WTC11 (cell line): ENCODE measurements around the gene SLIT3. TPM values are rescaled to one million over a fixed set of nuclear protein-coding genes. Genes with fewer than 3 reads are reported as not detected.

Experiments
- ATAC-seq: fragments of 200-7000 bp; cut with Tn5 transposase; 2 replicates; pipeline ENCODE4 v1.10.0; 2021; ENCODE audit warnings: mild to moderate bottlenecking, moderate library complexity
- CTCF ChIA-PET: fragments of 300-600 bp; sonication (Branson Sonifier 250); formaldehyde crosslinking; loops from one replicate; lab custom pipeline; 2021; ENCODE audit warnings: antibody characterized with exemption; lab: Charles Lee
- POLR2A ChIA-PET: fragments of 350-600 bp; sonication (Branson Sonifier 250); formaldehyde crosslinking; loops from one replicate; lab custom pipeline; 2021; ENCODE audit warnings: antibody characterized with exemption; lab: Charles Lee
- DNase-seq: peaks from one replicate; pipeline ENCODE4 v3.0.0; 2021; ENCODE audit warnings: low spot score
- H3K27ac Mint-ChIP-seq: 2 replicates; pipeline ENCODE4 v1.8.0; 2021; ENCODE audit warnings: mixed read lengths
- H3K27me3 Mint-ChIP-seq: 2 replicates; pipeline ENCODE4 v1.8.0; 2021; ENCODE audit warnings: low read depth, mild to moderate bottlenecking, moderate library complexity, mixed read lengths
- H3K36me3 Mint-ChIP-seq: 2 replicates; pipeline ENCODE4 v1.8.0; 2021; ENCODE audit warnings: mixed read lengths
- H3K4me1 Mint-ChIP-seq: 2 replicates; pipeline ENCODE4 v1.8.0; 2022; ENCODE audit warnings: mixed read lengths
- H3K4me3 Mint-ChIP-seq: 2 replicates; pipeline ENCODE4 v1.8.0; 2021; ENCODE audit warnings: mild to moderate bottlenecking, moderate library complexity, mixed read lengths
- H3K9me3 Mint-ChIP-seq: 2 replicates; pipeline ENCODE4 v1.8.0; 2021; ENCODE audit warnings: mixed read lengths
- ESRRA ChIP-seq: sonication (generic); formaldehyde crosslinking; IDR thresholded peaks from 2 replicates; pipeline ENCODE4 v1.8.1; 2022; ENCODE audit warnings: mild to moderate bottlenecking, missing genetic modification reagents, borderline replicate concordance
- FOXJ3 ChIP-seq: sonication (generic); formaldehyde crosslinking; IDR thresholded peaks from 2 replicates; pipeline ENCODE4 v1.9.0; 2021; ENCODE audit warnings: missing genetic modification reagents, mild to moderate bottlenecking, borderline replicate concordance
- FOXK1 ChIP-seq: sonication (generic); formaldehyde crosslinking; IDR thresholded peaks from 2 replicates; pipeline ENCODE4 v1.8.0; 2022; ENCODE audit warnings: mild to moderate bottlenecking, moderate library complexity, missing genetic modification reagents
- FOXP1 ChIP-seq: sonication (generic); formaldehyde crosslinking; IDR thresholded peaks from 2 replicates; pipeline ENCODE4 v1.8.0; 2022; ENCODE audit warnings: missing genetic modification reagents, mild to moderate bottlenecking, moderate library complexity, borderline replicate concordance
- HMGA2 ChIP-seq: fragments of 250-450 bp; sonication (Bioruptor Pico); IDR thresholded peaks from 2 replicates; pipeline ENCODE4 v1.4.0; 2021; ENCODE audit warnings: mild to moderate bottlenecking, moderate library complexity
- IRF2 ChIP-seq: sonication (generic); formaldehyde crosslinking; IDR thresholded peaks from 2 replicates; pipeline ENCODE4 v1.8.0; 2022; ENCODE audit warnings: low read depth, missing genetic modification reagents, borderline replicate concordance
- MXD4 ChIP-seq: fragments of 250-450 bp; sonication (Bioruptor Pico); IDR thresholded peaks from 2 replicates; pipeline ENCODE4 v1.8.0; 2021; ENCODE audit warnings: mild to moderate bottlenecking, moderate library complexity, borderline replicate concordance
- NFE2L1 ChIP-seq: sonication (generic); formaldehyde crosslinking; IDR thresholded peaks from 2 replicates; pipeline ENCODE4 v1.8.1; 2023; ENCODE audit warnings: missing genetic modification reagents
- NR3C1 ChIP-seq: sonication (generic); formaldehyde crosslinking; conservative IDR thresholded peaks from 2 replicates; pipeline ENCODE4 v1.8.1; 2023; ENCODE audit warnings: low read depth, mild to moderate bottlenecking, missing genetic modification reagents
- SMAD4 ChIP-seq: sonication (generic); formaldehyde crosslinking; IDR thresholded peaks from 2 replicates; pipeline ENCODE4 v1.8.0; 2022; ENCODE audit warnings: mild to moderate bottlenecking, missing genetic modification reagents
- TEAD1 ChIP-seq: sonication (generic); formaldehyde crosslinking; IDR thresholded peaks from 2 replicates; pipeline ENCODE4 v1.8.0; 2022; ENCODE audit warnings: mild to moderate bottlenecking, missing genetic modification reagents
- ZNF138 ChIP-seq: sonication (generic); formaldehyde crosslinking; conservative IDR thresholded peaks from 2 replicates; pipeline ENCODE4 v1.8.1; 2022; ENCODE audit warnings: mild to moderate bottlenecking, moderate library complexity, missing genetic modification reagents
- ZNF232 ChIP-seq: sonication (generic); formaldehyde crosslinking; IDR thresholded peaks from 2 replicates; pipeline ENCODE4 v1.8.0; 2022; ENCODE audit warnings: mild to moderate bottlenecking, missing genetic modification reagents
- ZNF416 ChIP-seq: fragments of 250-450 bp; sonication (Bioruptor Pico); IDR thresholded peaks from 2 replicates; pipeline ENCODE4 v1.9.0; 2021; ENCODE audit warnings: mild to moderate bottlenecking, inconsistent platforms
- ZNF423 ChIP-seq: fragments of 250-450 bp; sonication (Bioruptor Pico); IDR thresholded peaks from 2 replicates; pipeline ENCODE4 v2.1.2; 2022; ENCODE audit warnings: mild to moderate bottlenecking, moderate library complexity
- total RNA-seq: library from RNA; stranded (reverse); gene quantifications from 3 replicates; pipeline ENCODE4 v1.2.3, GENCODE V29; 2021
- TF ChIP-seq, protein P1 (sequence below): sonication (generic); formaldehyde crosslinking; conservative IDR thresholded peaks from 2 replicates; pipeline ENCODE4 v1.8.1; 2023; ENCODE audit warnings: mild to moderate bottlenecking, low read depth, missing genetic modification reagents, moderate library complexity
- TF ChIP-seq, protein P2 (sequence below): sonication (generic); formaldehyde crosslinking; IDR thresholded peaks from 2 replicates; pipeline ENCODE4 v1.8.1; 2022; ENCODE audit warnings: mild to moderate bottlenecking, missing genetic modification reagents, moderate library complexity, borderline replicate concordance
- TF ChIP-seq, protein P3 (sequence below): sonication (generic); formaldehyde crosslinking; conservative IDR thresholded peaks from 2 replicates; pipeline ENCODE4 v1.8.1; 2022; ENCODE audit warnings: mild to moderate bottlenecking, missing genetic modification reagents
- TF ChIP-seq, protein P4 (sequence below): fragments of 250-450 bp; sonication (Bioruptor Pico); conservative IDR thresholded peaks from 2 replicates; pipeline ENCODE4 v1.9.0; 2021; ENCODE audit warnings: mild to moderate bottlenecking
- TF ChIP-seq, protein P5 (sequence below): sonication (generic); formaldehyde crosslinking; IDR thresholded peaks from 2 replicates; pipeline ENCODE4 v1.8.1; 2023; ENCODE audit warnings: mild to moderate bottlenecking, moderate library complexity, missing genetic modification reagents
- TF ChIP-seq, protein P6 (sequence below): sonication (generic); formaldehyde crosslinking; IDR thresholded peaks from 2 replicates; pipeline ENCODE4 v1.8.1; 2022; ENCODE audit warnings: missing genetic modification reagents, borderline replicate concordance

The SLIT3 gene
- total RNA-seq, 1 experiment from 2014 or later, result 1.9 TPM

DNA sequence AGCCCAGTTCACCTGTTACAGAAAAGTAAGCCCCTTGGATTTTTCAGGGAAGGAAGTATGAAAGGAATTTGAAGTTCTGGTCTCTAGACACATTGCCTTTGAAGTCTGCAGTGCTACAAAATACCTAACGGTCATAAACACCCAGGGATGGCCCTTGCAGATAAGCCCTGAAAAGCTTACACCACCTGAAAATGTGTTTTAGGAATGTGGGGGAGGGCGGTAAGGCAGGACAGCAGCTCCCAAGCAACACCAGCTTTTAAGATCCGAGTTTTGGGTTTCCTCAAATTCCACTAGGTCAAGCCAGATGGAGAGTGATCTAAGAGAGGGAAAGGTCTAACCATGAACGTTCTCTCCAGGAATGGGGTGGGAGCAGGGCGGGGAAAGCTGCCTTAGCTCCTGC, 607.6 kb downstream of the SLIT3 start (continued):
- TF ChIP-seq, protein P1, sequence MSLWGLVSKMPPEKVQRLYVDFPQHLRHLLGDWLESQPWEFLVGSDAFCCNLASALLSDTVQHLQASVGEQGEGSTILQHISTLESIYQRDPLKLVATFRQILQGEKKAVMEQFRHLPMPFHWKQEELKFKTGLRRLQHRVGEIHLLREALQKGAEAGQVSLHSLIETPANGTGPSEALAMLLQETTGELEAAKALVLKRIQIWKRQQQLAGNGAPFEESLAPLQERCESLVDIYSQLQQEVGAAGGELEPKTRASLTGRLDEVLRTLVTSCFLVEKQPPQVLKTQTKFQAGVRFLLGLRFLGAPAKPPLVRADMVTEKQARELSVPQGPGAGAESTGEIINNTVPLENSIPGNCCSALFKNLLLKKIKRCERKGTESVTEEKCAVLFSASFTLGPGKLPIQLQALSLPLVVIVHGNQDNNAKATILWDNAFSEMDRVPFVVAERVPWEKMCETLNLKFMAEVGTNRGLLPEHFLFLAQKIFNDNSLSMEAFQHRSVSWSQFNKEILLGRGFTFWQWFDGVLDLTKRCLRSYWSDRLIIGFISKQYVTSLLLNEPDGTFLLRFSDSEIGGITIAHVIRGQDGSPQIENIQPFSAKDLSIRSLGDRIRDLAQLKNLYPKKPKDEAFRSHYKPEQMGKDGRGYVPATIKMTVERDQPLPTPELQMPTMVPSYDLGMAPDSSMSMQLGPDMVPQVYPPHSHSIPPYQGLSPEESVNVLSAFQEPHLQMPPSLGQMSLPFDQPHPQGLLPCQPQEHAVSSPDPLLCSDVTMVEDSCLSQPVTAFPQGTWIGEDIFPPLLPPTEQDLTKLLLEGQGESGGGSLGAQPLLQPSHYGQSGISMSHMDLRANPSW (CRISPR knock-in tag), result no peak

DNA sequence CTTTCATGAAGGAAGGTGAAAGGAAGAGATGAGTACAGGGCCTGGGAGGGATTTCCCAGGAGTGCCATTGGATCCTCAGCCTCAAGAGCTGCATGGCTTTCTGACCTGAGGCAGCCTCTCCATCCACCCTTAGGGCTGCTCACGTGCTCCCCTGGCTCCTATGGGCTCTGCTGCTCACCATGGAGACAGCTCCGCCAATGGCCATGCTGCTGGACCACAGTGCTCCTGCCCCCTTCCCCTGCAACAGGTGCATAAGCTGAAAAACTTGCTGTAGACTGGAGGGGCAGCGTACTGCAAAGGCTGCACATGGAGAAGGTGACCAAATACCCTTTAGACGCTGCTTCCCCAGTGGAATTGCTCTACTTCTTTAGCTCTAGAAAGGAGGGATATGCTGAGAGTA, 609.0 kb downstream of the SLIT3 start:
- CTCF ChIA-PET, result interaction anchor here (1.0 to 1.4 kb wide), 3 partner anchors 10 to 577 kb away, joined by 3 to 4 read pairs (median 3); no protein-coding TSS in a partner anchor

DNA sequence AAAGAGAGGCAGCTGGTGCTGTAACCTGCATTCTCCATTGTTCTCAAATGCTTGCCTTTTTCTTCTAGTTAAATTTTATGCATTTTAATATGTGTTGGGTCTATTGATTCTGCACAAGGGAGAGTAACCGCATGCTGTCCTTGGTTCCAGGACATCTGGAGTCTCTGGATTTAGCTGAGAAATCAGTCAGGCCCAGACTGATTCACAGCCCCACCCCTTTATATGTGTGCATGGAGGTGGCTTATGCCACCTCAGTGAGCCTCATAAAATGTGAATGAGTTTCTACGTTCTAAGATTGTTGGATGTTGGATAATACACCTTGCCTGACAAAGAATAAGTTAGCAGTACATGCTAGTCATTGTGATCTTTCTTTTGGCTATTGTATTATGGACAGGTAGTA, 611.7 kb downstream of the SLIT3 start:
- H3K9me3 Mint-ChIP-seq, result no peaks in the 10 kb centered on the region
- H3K27ac Mint-ChIP-seq, result no peak overlapping the region
- no peaks in the 10 kb centered on the region for H3K27me3 Mint-ChIP-seq
- no peak for TF ChIP-seq ESRRA (CRISPR knock-in tag)
- no peak for TF ChIP-seq FOXJ3 (CRISPR knock-in tag)
- TF ChIP-seq SMAD4 (CRISPR knock-in tag), result no peak
- TF ChIP-seq, protein P2, sequence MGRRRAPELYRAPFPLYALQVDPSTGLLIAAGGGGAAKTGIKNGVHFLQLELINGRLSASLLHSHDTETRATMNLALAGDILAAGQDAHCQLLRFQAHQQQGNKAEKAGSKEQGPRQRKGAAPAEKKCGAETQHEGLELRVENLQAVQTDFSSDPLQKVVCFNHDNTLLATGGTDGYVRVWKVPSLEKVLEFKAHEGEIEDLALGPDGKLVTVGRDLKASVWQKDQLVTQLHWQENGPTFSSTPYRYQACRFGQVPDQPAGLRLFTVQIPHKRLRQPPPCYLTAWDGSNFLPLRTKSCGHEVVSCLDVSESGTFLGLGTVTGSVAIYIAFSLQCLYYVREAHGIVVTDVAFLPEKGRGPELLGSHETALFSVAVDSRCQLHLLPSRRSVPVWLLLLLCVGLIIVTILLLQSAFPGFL, result no peak
- no peak for TF ChIP-seq ZNF423 (CRISPR knock-in tag)
- TF ChIP-seq FOXP1 (CRISPR knock-in tag), result no peak
- TF ChIP-seq ZNF416 (CRISPR knock-in tag), result no peak
- TF ChIP-seq, protein P3, sequence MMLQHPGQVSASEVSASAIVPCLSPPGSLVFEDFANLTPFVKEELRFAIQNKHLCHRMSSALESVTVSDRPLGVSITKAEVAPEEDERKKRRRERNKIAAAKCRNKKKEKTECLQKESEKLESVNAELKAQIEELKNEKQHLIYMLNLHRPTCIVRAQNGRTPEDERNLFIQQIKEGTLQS, result no peak
- TF ChIP-seq NR3C1 (CRISPR knock-in tag), result no peak
- no peak for TF ChIP-seq NFE2L1 (CRISPR knock-in tag)
- TF ChIP-seq ZNF232 (CRISPR knock-in tag), result no peak
- TF ChIP-seq, protein P4, sequence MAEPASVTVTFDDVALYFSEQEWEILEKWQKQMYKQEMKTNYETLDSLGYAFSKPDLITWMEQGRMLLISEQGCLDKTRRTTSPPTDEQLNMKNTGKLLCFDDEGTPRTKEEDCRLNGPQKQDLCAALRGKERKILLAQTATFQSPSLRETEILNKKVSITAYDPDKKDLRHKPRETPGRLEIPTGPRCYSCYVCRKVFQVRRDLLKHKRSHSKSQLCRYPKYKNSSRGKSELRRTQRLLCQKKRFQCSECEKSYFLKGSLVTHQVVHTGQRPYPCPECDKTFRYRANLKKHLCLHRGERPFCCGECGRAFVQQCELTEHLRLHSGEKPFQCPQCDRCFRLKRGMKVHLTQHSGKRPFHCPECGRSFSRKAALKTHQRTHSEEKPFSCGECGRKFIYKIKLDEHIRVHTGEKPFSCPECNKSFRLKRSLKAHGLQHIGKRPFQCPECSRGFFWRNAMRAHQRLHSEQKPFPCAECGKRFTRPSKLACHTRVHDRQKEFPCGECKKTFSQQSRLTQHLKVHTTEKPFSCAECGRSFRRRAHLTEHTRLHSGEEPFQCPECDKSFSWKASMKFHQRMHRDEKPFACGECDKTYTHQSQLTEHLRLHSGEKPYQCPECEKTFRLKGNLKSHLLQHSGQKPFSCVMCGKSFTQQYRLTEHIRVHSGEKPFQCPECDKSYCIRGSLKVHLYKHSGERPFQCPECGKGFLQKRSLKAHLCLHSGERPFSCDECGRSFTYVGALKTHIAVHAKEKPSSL (CRISPR knock-in tag), result no peak
- TF ChIP-seq TEAD1 (CRISPR knock-in tag), result no peak
- H3K36me3 Mint-ChIP-seq, result no peaks in the 10 kb centered on the region
- ATAC-seq (no peak), DNase-seq (no peak)
- no peak overlapping the region for H3K4me3 Mint-ChIP-seq
- ChIA-PET POLR2A (no interaction called here), CTCF (interaction anchor here (0.7 kb wide), 1 partner anchor 258 kb away, joined by 3 read pairs; no protein-coding TSS in a partner anchor)
- H3K4me1 Mint-ChIP-seq, result no peaks in the 10 kb centered on the region

More for the DNA sequence above, 609.0 kb downstream of the SLIT3 start:
- no peak for TF ChIP-seq ZNF138 (CRISPR knock-in tag)
- no peak for TF ChIP-seq HMGA2 (CRISPR knock-in tag)
- no peak for TF ChIP-seq MXD4 (CRISPR knock-in tag)
- TF ChIP-seq, protein P5, sequence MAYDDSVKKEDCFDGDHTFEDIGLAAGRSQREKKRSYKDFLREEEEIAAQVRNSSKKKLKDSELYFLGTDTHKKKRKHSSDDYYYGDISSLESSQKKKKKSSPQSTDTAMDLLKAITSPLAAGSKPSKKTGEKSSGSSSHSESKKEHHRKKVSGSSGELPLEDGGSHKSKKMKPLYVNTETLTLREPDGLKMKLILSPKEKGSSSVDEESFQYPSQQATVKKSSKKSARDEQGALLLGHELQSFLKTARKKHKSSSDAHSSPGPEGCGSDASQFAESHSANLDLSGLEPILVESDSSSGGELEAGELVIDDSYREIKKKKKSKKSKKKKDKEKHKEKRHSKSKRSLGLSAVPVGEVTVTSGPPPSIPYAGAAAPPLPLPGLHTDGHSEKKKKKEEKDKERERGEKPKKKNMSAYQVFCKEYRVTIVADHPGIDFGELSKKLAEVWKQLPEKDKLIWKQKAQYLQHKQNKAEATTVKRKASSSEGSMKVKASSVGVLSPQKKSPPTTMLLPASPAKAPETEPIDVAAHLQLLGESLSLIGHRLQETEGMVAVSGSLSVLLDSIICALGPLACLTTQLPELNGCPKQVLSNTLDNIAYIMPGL (CRISPR knock-in tag), result no peak
- no peak for TF ChIP-seq FOXK1 (CRISPR knock-in tag)
- TF ChIP-seq IRF2, result no peak
- TF ChIP-seq, protein P6, sequence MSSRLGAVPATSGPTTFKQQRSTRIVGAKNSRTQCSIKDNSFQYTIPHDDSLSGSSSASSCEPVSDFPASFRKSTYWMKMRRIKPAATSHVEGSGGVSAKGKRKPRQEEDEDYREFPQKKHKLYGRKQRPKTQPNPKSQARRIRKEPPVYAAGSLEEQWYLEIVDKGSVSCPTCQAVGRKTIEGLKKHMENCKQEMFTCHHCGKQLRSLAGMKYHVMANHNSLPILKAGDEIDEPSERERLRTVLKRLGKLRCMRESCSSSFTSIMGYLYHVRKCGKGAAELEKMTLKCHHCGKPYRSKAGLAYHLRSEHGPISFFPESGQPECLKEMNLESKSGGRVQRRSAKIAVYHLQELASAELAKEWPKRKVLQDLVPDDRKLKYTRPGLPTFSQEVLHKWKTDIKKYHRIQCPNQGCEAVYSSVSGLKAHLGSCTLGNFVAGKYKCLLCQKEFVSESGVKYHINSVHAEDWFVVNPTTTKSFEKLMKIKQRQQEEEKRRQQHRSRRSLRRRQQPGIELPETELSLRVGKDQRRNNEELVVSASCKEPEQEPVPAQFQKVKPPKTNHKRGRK (CRISPR knock-in tag), result no peak
- Mint-ChIP-seq H3K27me3 (no peaks in the 10 kb centered on the region; the same call in 1 of the 2 replicates), H3K27ac (no peak overlapping the region), H3K4me1 (no peaks in the 10 kb centered on the region), H3K36me3 (no peaks in the 10 kb centered on the region), H3K9me3 (no peaks in the 10 kb centered on the region), H3K4me3 (no peak overlapping the region)
- POLR2A ChIA-PET, result no interaction called here
- DNase-seq, result no peak
- peak; percentile 65 for ATAC-seq
